Measurements from ENCODE around the gene IRAG1.

- no peak for TF ChIP-seq CREB1 (IDR thresholded peaks at IDR 0.05; ENCODE audit: low read depth)
- no peak for TF ChIP-seq TCF12 (IDR thresholded peaks at IDR 0.05; ENCODE audit: low read depth)
- TF ChIP-seq EP300 (IDR thresholded peaks at IDR 0.05; ENCODE audit: borderline replicate concordance), result no peak
- TF ChIP-seq CEBPB (IDR thresholded peaks at IDR 0.05), result no peak
- no peak for TF ChIP-seq NFIC (IDR thresholded peaks at IDR 0.05)
- TF ChIP-seq TAF1 (IDR thresholded peaks at IDR 0.05; ENCODE audit: low read depth), result no peak
- TF ChIP-seq MAX (IDR thresholded peaks at IDR 0.05), result no peak
- TF ChIP-seq YY1 (IDR thresholded peaks at IDR 0.05; ENCODE audit: low read depth), result no peak
- no peak for TF ChIP-seq REST (IDR thresholded peaks at IDR 0.05; ENCODE audit: low read depth)
Measured at GRCh38 chr11:10663990-10664389, 29.6 kb downstream of the IRAG1 start.
